BE2C (cell line): ENCODE results near the gene NRDC.

Experiments
- DNase-seq: peaks from one replicate; pipeline ENCODE4 v3.0.0-alpha.2; 2020
- H3K27me3 ChIP-seq: fragments of 250-450 bp; sonication (Bioruptor Pico); 2 replicates; pipeline ENCODE4 v1.5.1; 2020; ENCODE audit warnings: mild to moderate bottlenecking
- H3K36me3 ChIP-seq: fragments of 250-450 bp; sonication (Bioruptor Pico); 2 replicates; pipeline ENCODE4 v1.5.1; 2020; ENCODE audit warnings: mild to moderate bottlenecking
- H3K4me1 ChIP-seq: fragments of 250-450 bp; sonication (Bioruptor Pico); 2 replicates; pipeline ENCODE4 v1.5.1; 2020
- H3K4me3 ChIP-seq: 2 replicates; pipeline ENCODE4 v1.5.1; 2011; ENCODE audit warnings: low read depth, low read length
- H3K9me3 ChIP-seq: fragments of 250-450 bp; sonication (Bioruptor Pico); 2 replicates; pipeline ENCODE4 v1.5.1; 2020
- TF ChIP-seq, protein P1 (sequence below): IDR thresholded peaks from 2 replicates; pipeline ENCODE4 v1.5.1; 2012; ENCODE audit warnings: mild to moderate bottlenecking, low read depth, low read length

NRDC gene

GRCh38 chr1:51920130-51920529 is 41.6 kb upstream of the NRDC start:
- Histone ChIP-seq H3K27me3 (no peaks in the 10 kb centered on the region), H3K9me3 (no peaks in the 10 kb centered on the region), H3K36me3 (no peaks in the 10 kb centered on the region), H3K4me3 (no peak overlapping the region), H3K4me1 (no peaks in the 10 kb centered on the region)
- DNase-seq = no peak
- TF ChIP-seq, protein P1, sequence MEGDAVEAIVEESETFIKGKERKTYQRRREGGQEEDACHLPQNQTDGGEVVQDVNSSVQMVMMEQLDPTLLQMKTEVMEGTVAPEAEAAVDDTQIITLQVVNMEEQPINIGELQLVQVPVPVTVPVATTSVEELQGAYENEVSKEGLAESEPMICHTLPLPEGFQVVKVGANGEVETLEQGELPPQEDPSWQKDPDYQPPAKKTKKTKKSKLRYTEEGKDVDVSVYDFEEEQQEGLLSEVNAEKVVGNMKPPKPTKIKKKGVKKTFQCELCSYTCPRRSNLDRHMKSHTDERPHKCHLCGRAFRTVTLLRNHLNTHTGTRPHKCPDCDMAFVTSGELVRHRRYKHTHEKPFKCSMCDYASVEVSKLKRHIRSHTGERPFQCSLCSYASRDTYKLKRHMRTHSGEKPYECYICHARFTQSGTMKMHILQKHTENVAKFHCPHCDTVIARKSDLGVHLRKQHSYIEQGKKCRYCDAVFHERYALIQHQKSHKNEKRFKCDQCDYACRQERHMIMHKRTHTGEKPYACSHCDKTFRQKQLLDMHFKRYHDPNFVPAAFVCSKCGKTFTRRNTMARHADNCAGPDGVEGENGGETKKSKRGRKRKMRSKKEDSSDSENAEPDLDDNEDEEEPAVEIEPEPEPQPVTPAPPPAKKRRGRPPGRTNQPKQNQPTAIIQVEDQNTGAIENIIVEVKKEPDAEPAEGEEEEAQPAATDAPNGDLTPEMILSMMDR = no peak

DNA sequence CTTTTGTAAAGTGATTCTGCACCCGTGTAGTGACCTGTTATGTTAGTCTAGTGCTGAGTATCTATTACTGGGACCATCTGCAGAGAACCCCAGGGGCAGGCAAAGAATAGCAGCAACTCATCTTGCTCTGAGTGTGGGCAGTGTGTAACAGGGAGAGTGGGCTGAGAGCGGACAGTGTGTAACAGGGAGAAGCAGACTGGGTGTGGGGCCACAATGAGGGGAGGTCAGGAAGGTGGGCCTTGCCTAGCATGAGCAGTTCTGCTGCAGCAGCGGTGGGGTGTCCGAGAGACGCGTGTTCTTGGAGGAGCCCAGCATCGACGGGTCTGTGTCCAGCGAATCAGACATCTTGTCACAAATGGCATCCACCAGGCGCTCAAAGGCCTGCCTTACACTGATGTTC is 41.2 kb upstream of the NRDC start:
- no peaks in the 10 kb centered on the region for H3K27me3 ChIP-seq
- H3K4me1 ChIP-seq = no peaks in the 10 kb centered on the region
- H3K4me3 ChIP-seq = no peak overlapping the region
- H3K36me3 ChIP-seq = no peaks in the 10 kb centered on the region
- H3K9me3 ChIP-seq = no peaks in the 10 kb centered on the region
- TF ChIP-seq, protein P1 = no peak
- DNase-seq = no peak

- no peaks in the 10 kb centered on the region for H3K36me3 ChIP-seq
- H3K27me3 ChIP-seq = no peaks in the 10 kb centered on the region
- no peak overlapping the region for H3K4me3 ChIP-seq
- no peaks in the 10 kb centered on the region for H3K9me3 ChIP-seq
- TF ChIP-seq, protein P1 = no peak
- peak; percentile 19 for DNase-seq
- H3K4me1 ChIP-seq = no peaks in the 10 kb centered on the region
These were observed 38.3 kb upstream of the NRDC start for GRCh38 chr1:51916587-51917405.

GRCh38 chr1:51915951-51916350 is 37.4 kb upstream of the NRDC start:
- TF ChIP-seq, protein P1 = no peak
- H3K36me3 ChIP-seq = no peaks in the 10 kb centered on the region
- H3K9me3 ChIP-seq = no peaks in the 10 kb centered on the region
- no peak overlapping the region for H3K4me3 ChIP-seq
- no peak for DNase-seq
- no peaks in the 10 kb centered on the region for H3K27me3 ChIP-seq
- no peaks in the 10 kb centered on the region for H3K4me1 ChIP-seq

DNA sequence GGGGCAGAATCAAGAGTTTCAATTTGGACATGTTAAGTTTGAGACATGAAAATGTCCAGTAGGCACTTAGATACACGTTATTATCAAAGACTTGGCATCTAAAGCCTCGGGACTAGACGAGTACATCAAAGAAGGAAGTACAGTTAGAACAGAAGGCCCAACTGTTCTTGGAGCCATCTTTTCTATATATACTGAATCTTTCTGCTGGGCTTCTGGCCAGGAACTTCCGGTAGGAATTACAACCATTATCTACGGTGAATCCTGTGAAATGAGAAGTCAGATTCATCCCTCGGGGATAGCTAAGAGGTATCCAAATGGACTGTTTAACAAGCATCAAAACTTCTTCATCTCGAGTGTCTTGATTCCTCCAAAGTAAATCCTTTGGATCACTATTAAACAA is 34.4 kb upstream of the NRDC start:
- H3K4me3 ChIP-seq = no peak overlapping the region
- H3K4me1 ChIP-seq = no peaks in the 10 kb centered on the region
- no peaks in the 10 kb centered on the region for H3K27me3 ChIP-seq
- no peaks in the 10 kb centered on the region for H3K9me3 ChIP-seq
- no peak for DNase-seq
- H3K36me3 ChIP-seq = no peaks in the 10 kb centered on the region
- TF ChIP-seq, protein P1 = no peak

- Histone ChIP-seq H3K9me3 (no peaks in the 10 kb centered on the region), H3K4me3 (no peak overlapping the region), H3K36me3 (no peaks in the 10 kb centered on the region), H3K4me1 (no peaks in the 10 kb centered on the region), H3K27me3 (no peaks in the 10 kb centered on the region)
- DNase-seq = no peak
- TF ChIP-seq, protein P1 = no peak
These were observed 31.9 kb upstream of the NRDC start for GRCh38 chr1:51910221-51911000.
